GM20000 (cell line): Measurements from ENCODE around the gene PIM3.
A peak's percentile ranks its signal among the peaks of the same experiment; 100 is the strongest.

Experiments
- DNase-seq: peaks from one replicate; pipeline ENCODE4 v3.0.0; 2012; ENCODE audit warnings: low spot score
- TF ChIP-seq, protein P1 (sequence below): IDR thresholded peaks from 2 replicates; pipeline ENCODE4 v1.5.1; 2012; ENCODE audit warnings: mild to moderate bottlenecking, control low read depth; ENCODE audit errors: extremely low read depth, missing control alignments

The PIM3 gene

GRCh38 chr22:49960159-49961004, at the start of gene PIM3:
Gene PIM3, plus strand, starts transcription at chr22:49960772. Its CDS starts 176 bp downstream, at chr22:49960948.
- peak; percentile 99 for DNase-seq
- TF ChIP-seq, protein P1, sequence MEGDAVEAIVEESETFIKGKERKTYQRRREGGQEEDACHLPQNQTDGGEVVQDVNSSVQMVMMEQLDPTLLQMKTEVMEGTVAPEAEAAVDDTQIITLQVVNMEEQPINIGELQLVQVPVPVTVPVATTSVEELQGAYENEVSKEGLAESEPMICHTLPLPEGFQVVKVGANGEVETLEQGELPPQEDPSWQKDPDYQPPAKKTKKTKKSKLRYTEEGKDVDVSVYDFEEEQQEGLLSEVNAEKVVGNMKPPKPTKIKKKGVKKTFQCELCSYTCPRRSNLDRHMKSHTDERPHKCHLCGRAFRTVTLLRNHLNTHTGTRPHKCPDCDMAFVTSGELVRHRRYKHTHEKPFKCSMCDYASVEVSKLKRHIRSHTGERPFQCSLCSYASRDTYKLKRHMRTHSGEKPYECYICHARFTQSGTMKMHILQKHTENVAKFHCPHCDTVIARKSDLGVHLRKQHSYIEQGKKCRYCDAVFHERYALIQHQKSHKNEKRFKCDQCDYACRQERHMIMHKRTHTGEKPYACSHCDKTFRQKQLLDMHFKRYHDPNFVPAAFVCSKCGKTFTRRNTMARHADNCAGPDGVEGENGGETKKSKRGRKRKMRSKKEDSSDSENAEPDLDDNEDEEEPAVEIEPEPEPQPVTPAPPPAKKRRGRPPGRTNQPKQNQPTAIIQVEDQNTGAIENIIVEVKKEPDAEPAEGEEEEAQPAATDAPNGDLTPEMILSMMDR: no peak

DNA sequence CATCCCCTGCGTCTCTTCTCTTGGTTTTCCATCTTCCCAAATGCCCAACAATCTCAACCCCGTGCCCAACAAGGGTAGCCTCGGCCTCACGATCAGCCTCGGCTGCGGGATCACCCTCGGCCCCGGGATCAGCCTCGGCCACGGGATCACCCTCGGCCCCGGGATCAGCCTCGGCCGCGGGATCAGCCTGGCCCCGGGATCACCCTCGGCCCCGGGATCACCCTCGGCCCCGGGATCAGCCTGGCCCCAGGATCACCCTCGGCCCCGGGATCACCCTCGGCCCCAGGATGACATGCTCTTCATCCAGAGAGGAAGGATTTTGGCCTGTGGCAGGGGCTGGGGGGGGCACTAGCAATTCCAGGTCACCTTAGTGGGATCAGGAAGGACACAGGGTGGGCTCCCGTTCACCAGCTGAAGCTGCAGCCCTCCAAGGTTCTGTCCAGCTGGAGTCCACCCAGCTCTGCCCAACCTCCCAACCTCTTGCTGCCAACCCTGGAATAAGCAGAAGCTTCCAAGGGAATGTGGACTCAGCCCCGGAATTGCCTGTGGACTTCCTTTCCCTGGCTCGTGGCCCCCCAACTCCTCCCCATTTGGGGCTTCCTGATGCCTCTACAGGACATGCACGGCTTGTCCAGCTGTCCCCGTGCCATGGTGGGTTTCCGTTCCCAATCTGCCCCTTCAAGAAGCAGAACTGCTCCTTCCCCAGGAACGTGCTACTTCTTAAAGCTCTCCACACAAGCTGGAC, 48.5 kb upstream of the PIM3 start:
- no peak for DNase-seq

DNA sequence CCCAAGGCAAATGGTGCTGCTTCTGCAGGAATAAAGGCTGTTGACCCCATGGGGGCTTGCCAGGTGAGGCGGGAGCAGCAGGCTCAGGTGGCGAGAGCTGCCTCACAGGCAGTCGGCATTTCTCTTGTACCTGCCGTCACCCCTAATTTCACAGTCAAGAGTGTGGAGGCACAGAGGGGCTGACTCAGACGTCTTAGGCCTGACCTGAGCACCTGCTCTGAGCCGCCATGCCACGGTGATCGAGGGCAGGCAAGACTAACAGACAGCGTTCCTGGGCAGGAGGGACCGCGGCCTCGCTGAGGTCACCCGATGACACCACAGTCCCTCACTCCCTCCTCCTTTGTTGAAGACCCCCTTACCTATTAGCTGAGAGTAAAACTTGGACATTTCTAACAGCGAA, 47.5 kb upstream of the PIM3 start:
- no peak for DNase-seq
- TF ChIP-seq, protein P1: no peak

More for the DNA sequence above, 48.5 kb upstream of the PIM3 start:
- TF ChIP-seq, protein P1: no peak

DNA sequence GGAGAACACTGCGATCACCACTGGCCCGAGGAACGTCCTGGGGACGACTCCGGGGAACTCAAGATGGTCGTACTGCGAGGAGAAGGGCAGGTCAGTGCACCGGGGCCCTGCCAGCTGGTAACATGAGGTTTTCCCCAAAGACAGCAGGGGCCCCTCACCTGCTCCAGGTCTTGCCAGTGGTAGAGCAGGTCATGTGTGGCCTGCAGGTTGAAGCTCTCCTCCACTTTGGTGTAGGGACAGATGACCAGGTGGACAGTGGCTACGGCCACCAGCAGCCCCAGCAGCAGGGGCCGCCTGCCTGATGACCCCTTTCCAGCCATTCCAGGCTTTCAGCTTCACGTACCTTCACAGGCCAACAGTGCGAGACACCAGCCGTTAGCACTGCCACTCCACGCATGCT, 47.1 kb upstream of the PIM3 start:
- TF ChIP-seq, protein P1: no peak
- no peak for DNase-seq

- DNase-seq: no peak
Observed at GRCh38 chr22:49914256-49914655, 46.3 kb upstream of the PIM3 start.

GRCh38 chr22:49915610-49916009, 45.0 kb upstream of the PIM3 start:
- TF ChIP-seq, protein P1: no peak
- DNase-seq: no peak

More at GRCh38 chr22:49914256-49914655, 46.3 kb upstream of the PIM3 start:
- TF ChIP-seq, protein P1: no peak

- TF ChIP-seq, protein P1: no peak
- DNase-seq: no peak
Observed at GRCh38 chr22:49916831-49917230, 43.7 kb upstream of the PIM3 start.
